ENCODE results near the gene ZNF827.

DNA sequence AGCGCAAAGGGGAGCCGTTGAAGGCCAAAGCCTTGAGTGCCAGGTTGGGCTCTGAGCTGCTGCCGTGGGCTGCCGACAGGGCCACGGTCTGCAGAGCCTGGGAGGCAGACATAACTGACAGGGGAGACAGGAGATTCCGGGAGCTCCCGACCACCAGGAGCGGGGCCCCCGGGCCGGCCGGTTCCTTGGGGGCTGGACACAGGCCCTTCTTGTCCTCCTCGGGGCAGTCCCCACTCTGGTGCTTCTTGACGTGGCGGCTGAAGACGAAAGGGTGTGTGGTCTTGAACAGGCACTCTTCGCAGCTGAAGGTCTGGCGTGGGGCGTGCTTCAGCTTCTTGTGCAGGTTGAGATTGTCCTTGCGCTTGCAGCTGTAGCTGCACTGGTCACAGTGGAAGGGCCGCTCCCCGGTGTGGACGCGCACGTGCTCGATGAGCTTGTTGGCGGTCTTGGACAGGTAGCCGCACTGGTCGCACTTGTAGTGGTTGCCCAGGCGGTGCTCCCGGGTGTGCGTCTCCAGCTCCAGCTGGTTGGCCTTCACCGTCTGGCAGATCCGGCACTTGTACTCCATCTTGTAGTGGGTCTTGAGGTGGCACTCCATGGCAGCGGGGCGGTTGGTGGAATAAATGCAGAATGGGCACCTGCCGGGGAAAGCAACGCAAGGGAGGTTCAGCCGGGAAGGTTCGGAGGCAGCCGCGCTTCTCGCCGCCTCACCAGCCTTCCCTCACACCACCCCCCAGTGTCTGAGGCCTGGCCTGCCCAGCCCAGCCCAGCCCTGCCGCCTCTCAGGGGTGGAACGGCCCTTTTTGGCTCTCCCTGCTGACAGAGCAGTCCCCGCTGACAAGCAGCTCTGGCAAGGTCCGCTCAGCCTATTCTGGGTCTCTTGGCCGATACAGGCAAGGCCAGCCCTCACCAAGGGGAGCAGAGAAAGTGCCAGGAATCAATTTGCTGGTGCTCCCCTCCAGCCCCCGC, 177.4 kb downstream of the ZNF827 start:
- TF ChIP-seq EZH2phosphoT487 (IDR thresholded peaks at IDR 0.05; ENCODE audit: borderline replicate concordance, low read length), result no peak
- no peak for TF ChIP-seq EZH2 (IDR thresholded peaks at IDR 0.05; ENCODE audit: low read length, unreplicated experiment)
- no peak for TF ChIP-seq CTCF (conservative IDR thresholded peaks at IDR 0.05; ENCODE audit: low read depth, low read length)

All from PC-3 (cell line).